GM19043 (cell line): ENCODE results near the gene MAD1L1.

Experiments used
- ATAC-seq: cut with Tn5 transposase; IDR thresholded peaks from one replicate; pipeline ENCODE4 v1.9.1; 2021; ENCODE audit warnings: low read depth; ENCODE audit not compliant: unreplicated experiment

Gene MAD1L1

DNA sequence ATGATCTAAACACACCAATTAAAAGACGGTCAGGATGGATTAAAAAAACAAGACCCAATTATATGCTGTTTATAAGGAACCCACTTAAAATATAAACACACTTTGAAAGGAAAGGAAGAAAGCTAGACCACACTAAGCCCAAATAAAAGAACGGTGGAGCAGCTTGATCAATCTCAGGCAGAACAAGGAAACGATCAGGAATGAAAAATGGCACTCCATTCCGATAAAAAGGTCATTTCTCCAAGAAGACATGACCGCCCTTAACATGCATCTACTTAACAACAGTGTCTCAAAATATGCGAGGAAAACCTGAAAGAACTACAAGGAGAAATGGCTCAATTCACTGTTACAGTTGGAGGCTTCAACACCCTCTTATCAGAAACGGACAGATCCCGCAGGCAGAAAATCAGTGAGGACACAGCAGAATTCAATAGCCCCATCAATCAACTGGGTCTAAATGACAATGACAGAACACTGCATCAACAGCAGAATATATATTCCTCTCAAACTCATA, 210.0 kb downstream of the MAD1L1 start:
- no peak for ATAC-seq

DNA sequence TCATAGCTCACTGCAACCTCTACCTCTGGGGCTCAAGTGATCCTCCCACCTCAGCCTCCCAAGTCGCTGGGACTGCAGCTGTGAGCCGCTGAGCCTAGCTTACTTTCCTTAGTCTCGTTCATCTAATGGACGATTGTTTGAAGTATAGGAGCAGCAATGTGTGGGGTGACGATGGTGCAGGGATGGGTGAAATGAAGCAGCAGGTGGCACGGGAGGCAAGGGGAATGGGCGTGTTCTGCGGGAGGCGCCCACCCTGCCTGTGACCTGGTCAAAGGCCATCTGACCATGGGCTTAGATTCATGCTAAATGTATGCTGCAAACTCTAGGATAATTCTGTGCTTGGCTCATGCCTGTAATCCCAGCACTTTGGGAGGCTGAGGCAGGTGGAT, 210.7 kb downstream of the MAD1L1 start:
- ATAC-seq, result no peak

DNA sequence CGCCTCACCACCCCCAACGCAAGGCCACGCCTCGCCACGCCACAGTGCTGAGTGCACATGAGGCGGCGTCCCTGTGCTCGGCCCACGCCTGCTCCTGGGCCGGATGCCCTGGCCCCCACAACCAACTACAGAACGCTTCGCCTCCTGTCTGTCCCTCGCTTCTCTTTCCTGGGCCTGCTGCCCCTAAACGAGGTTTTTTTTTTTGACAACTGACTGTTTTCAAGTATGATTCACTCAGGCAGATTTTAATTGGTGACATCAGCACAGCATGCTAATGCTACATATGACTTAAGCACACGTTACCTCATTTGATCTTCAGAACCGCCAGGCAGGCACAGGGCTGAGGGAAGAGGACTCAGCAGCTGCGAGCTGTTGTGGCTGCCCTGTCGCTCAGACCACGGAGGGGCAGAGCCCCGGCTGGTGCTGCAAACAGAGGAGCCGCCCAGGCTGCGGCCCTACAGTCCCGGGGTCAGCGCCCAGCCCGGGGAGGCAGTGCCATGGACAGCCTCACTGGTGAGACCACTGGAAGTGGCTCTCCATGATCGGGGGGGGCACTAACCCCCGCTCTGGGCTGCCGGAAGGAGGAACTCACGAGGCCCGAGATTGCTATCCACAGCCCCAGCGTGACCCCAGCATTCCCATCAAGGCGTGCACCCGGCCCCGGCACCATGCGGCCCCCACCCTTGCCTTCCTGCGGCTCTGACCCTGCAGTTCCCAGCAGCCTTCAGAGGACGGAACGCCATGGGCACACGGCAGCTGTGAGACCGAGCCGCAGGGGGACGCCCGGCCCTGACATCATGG, 212.8 kb downstream of the MAD1L1 start:
- peak; percentile 58 for ATAC-seq

DNA sequence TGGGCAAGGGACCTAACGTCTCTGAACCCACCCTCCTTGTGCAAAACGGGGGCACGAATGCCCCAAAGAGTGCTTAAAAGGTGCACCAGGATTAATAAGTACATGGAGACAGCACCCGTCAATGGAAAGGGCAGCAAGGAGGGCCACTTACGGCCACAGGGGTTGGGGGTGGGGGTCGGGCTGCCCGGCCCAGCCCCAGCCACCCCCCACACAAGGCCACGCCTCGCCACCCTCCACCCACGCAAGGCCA, 213.4 kb downstream of the MAD1L1 start:
- ATAC-seq, result no peak

DNA sequence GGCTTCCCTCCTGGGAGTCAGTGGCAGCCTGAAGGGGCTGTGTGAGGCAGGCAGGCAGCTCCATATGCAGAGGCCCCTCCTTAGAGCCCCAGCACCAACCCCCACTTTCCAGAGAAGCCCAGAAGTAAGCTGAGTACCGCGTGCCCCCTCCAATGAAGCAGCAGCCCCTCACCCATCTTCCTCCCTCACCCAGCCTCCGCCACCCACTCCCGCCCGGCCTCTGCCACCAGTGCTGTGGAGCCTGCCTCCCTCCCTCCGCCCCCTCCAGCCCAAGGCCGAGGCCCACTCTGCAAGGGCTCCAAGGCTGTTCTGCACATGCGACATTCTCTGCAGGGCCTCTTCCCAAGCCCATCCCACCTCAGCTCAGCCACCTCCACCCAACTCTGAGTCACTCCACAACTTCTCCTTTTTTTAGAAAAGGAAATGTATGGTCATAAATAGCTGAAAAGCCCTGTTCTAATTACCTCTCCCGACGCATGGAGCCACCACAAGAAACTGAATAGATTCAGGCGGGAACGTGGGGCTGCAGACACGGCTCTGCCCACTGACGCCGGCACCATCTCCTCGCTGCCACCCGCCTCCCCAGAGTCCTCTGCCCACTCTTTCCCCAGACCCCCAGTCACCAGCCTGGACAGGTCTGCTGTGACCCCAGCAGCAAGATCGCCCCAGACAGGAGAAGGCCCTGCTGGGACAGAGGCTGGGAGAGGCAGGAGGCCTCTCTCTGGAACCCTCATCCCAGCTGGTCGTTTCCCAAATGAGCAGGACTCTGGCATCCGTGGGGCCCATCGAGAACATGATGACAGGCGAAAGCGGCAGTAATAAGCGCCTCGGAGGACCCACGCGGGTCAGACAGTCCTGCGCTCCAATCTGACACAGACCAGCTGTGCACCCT, 213.9 kb downstream of the MAD1L1 start:
- no peak for ATAC-seq

DNA sequence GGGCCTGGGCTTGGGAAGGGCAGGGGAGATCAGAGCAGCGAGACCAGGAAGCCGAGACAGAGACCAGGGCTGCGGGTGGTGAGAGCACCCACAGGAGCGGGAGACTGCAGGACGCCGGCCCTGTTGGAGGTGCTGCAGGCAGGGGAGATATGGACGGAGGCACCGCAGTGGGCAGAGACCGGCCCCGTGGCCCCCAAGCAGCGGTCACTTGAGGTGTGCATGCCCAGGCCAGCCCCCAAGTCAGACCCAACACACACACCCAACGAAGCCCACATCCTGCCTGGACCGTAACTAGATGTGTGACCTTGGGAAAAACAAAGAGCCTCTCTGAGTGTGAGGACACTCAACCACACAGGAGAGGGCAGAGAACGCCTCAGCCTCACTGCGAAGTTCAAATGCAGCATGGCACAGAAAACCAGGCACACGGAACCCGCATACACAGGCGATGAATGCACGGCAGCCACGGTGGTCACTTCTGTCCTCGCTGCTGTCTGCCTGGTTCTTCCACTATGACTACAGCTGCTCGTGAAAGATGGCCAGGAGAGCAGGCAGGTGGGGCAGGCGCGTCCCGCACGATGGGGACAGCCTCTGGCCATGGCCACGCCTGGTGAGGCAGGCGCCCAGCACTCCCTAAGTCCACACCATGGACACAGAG, 214.7 kb downstream of the MAD1L1 start:
- no peak for ATAC-seq

DNA sequence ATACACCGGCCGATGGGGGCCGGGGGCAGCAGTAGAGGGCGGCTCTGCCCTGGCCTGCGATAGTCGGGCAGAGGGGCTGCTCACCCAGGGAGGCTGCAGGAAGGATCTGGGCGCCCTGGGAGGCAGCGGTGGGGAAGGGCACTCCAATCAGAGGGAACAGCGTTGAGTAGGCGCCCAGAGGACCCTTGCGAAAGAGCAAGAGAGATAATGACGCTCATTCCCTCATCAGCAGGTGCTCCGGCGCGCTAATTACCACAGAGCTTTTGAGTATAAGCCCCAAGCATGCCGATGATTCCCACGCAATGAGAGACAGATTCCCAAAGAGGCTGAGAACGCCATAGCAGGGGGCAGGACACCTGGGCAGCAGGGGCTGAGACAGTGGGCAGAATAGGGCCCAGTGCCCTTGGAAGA, 215.3 kb downstream of the MAD1L1 start:
- ATAC-seq, result no peak

DNA sequence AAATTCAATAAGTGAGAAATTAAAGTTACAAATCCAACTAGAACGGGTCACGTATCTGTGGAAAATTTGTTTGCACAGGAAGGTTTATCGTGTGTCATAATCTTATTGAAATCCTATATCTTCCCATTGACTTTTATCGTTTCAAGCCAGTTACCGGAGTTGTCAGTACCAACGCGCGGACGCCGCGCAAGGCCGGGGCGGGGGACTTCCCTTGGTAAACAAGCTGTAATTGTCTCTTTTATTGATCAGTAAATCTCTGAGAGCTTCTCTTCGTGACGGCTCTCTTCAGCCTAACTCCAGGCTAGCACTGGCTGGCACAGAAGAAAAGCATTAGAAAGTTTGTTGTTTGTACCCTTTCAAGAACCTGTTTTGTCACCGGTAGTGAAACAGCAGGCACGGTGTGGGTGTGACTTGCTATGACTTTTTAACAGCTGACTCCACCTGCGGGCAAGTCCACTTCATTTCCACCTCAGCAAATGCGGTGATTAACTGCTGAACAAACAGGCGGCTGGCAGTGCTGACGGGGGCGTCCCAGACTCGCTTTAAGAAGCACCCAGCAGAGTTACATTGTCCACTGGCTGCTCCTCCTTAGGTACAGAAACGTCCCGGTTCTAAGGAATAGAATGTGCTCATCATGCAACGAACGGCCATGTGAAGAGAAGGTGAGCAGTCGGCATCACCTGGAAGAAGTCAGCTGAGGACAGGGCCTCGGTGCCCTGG, 215.8 kb downstream of the MAD1L1 start:
- ATAC-seq, result no peak

DNA sequence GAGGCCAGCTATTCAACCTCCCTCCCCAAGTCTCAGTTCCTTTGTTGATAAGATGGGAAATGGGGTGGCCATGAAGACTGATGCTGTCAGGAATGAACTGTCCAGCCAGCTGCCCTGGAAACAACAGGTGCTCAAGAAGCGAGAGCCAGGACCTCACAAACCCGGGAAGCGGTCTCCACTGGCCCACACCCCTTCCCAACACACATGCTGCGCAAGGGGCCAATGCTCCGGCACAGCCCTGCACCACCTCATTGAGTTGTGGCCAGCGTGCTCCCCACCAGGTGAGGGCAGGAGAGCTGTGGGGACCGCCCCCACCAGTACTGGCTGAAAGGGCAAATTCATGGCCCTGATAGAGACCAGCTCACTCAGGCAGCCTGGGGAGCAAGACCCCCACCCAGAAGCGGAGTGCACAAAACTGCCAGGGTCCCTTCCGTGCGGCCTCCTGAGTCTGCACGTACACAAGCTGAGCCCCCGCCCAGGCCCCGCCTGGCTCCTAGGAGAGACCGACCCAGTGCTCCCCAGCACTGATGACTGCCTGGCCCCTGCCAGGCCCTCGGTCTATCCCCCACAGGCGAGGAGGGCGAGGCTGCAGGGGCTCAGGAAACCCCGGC, 216.6 kb downstream of the MAD1L1 start:
- ATAC-seq, result no peak

DNA sequence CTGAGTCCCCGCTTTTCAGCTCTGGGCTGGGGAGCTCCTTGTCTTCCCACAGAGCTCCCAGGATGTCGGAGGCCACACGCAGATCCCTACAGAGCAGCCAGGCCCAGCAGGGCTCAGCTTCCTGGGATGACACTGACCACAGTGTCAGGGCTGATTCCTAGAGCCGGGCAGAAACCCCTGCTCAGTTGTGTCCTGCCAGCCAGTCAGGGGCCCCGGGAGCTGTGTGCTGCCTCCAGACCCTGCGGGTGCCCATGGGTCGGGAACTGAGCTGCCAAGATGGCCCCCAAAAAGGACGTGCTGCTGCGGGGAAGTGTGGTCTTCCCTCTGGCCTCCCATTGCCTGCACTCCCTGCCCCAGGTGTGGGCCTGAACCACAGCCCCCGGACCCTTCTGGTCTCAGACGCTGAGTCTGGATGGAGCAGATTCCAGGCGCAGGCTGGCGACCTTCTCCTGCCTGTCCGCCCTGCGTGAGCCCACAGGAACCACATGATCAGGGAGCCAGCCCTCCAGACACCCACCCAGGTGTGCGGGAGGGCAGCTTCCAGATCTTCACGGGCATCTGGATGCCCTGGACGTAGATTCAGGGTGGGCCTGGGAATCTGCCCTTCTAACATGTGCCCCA, 217.4 kb downstream of the MAD1L1 start:
- ATAC-seq, result no peak

DNA sequence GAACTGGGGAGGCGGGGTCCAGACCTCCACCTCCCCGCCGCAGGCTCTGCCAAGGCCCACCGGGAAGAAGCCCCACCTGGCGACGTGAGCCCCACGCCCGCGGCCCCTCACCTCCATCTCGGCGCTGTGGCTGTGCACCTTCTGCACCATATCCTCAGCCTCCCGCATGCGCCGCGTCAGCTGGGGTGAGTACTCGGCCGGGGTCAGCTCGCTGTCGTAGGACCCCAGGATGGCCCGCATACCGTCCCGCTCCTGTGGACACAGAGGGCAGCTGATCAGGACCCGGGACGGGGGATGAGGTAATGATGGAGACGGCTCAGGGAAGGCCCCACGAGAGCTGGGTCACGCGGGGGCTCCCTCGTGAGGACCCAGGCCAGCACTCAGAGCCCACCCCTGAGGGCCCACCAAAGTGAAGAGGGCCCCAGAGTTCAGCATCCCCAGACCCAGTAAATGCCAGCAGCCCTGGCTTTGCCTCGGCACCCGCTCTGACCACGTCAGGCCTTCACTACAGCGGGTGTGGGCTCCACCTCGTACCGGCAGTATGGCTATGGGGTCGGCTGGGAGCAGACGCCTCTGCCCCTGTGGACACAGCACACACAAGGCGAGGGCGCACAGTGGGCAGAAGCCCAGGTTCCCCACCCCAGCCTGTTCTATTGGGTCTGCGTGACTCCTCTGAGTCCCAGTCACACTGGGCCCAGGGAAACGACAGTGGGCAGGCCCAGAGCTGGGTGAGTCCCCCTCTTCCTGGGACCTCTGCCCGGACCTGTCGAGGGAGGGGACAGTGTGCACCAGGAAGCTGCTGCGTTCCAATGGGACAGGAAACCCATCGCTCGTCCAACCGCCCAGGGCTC, 218.1 kb downstream of the MAD1L1 start:
- no peak for ATAC-seq

DNA sequence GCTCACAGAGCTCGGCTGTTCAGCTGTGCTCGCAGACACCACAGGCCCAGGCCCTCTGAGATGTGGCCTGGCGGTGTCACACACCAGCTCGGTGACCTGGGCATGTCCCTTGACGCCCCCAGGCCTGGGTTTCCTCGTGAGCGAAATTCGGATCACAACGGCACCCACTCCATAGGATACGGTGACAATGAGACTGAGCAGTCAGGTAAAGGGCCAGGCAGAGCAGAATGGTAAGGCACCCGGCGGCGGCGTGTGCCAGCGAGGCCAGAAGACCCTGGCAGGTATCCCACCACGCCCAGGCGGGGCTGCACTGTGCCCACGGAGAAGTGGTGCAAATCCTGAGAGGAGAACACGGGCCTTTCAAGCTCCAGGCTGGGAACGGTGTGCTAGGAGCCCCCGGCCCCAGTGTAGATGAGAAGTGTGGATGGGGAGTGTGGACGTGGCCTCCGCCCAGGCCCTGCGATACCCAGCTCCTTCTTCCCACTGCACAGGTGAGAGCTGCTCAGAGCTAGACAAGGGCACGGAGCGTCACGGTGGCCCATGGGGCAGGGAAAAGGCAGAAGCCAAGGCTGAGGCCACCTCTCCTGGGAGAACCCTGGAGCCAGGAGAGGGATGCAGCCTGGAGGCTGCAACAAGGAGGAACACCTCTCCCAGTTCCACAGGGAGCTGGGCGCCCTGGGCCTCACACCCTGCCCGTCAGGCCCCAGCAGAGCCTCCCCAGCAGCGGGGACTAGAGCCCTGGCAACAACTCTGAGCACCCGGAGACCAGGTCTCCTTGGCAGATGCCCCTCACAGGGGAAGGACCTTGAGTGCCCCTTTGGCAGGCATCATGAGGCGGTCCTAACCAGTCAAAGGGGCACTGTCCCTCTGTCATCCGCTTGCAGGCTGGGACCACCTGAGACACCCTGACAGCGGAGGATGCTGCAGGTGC, 219.1 kb downstream of the MAD1L1 start:
- ATAC-seq, result no peak

DNA sequence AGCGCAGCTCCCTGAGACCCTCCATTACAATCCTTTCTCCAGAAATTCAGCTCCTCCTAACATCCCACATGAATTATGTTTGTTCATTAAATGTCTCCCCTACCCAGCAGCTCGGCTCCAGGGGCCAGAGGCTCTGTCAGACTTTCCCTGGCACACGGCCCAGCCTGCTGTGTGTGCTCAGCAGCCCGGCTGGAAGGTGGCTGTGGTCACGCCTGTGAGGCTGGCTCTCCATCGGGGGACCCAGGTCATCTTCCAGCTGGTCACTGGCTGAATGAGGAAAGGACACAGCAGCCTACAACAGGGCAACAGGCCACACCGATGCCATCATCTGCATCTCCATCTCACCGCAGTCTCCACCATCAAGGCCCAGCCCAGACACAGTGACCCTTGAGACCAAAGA, 219.8 kb downstream of the MAD1L1 start:
- no peak for ATAC-seq

DNA sequence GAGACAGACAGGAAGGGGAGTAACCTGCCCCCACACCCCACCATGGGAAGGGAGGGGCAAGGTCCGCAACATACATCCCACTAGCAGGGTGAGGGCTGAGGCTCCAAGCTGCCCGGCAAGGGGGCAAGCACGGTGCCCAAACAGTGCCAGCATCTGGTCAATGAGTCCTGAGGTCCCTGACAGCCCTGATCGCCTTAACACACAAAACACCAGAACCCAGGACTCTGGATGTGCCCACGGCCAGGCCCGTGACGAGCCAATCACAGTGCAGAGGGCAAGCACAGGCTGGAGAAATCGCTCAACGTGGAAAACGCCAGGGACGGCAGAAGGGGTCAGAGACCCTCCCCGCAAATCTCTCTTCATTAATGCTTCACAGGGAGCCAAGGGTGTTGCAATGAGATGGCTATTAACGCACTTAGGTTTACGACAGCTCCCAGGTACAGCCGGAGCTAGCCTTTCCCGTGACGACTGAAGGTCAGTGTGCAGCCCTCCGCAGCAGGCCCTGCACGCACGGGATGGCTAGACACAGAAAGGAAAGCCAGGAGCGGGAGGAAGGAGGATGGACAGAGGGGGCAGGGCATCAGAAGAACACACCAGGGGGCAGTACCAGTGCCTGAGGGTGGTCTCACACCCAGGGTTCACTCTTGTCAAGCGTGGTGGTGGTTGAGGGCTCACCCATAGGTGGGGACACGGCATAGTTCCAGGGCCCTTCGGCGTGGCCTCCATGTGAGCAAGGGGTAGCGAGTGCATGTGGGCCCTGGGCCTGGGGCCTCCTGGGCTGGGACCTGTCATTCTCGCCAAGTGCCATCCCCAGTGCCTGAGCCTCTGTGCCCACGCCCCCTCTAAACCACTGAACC, 220.5 kb downstream of the MAD1L1 start:
- ATAC-seq, result no peak

DNA sequence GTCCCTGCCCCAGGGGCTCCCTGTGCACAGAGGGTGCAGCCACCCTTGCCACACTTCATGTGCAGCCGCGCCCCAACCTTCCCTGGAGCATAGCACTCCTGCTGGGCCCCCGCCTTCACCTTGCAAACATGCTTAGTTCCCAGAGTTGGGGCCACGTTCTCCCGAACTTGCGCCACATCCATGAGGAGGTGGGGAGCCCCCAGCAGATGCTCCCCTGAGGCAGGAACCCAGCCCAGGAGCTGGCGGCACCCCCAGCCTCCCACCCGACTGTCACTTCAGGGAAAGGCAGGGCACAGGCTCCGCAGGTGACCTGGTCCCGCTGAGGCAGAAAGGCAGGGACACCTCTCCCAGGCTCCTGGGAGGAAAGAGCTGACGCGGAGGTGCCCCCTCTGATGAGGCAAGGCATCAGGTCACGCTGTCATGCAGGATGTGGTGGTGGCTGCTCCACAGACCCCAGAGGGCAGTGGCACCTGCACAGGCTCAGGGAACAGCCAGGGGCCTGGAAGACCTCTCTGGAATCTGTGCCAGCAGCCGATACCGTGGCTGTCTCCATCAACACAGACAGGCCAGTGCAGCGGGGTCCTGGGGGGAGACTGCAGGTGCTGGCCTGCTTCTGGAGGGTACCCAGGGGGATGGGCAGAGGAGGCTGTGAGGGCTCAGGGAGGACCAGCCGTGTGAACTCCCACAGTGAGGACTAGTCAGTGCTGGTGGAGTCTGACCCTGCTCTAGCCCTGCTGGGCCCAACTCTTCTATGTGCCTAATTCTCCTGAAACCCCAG, 221.3 kb downstream of the MAD1L1 start:
- ATAC-seq, result no peak

DNA sequence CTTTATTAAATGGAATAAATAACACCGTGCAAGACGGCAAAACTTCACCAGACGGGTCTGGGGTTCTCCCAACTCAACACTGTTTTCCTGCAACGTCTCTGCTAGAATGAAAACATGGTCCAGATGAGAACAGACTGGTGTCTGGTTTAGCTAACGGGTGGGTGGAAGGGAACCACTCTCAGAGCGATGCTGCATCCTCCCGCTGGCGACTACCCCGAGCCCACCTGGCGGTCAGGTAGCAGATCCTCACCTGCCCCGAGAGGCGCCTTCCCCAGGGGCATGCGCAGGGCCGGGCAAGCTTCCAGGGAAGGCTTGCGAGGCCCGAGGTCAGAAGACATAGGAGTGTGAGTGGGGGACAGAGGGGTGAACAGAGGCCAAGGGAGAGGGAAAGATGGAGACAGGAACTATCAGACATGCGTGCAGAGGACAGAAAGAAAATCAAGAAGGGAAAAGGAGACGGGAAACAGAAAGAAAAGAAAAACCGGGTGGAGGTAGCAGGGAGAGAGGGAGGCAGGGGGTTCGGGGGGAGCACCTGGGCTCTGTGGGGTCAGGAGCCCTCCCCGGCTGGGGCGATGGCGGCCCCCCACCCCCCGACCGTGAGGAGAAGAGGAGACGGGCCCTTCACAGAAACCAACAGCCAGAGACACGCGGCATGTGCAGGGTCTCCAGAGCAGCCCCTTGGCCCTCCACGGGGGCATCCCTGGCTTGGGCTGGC, 222.0 kb downstream of the MAD1L1 start:
- no peak for ATAC-seq
